PFSK-1 (cell line): Measurements from ENCODE around the gene KIF15.

Experiments
- POLR2AphosphoS5 ChIP-seq: IDR thresholded peaks from 2 replicates; pipeline ENCODE4 v1.6.1; 2012; ENCODE audit warnings: low read depth, mild to moderate bottlenecking, control low read depth, low read length, moderate library complexity
- TAF1 ChIP-seq: IDR thresholded peaks from 2 replicates; pipeline ENCODE4 v1.6.1; 2012; ENCODE audit warnings: low read length, control low read depth, borderline replicate concordance; ENCODE audit not compliant: insufficient read depth

- no peak for TF ChIP-seq POLR2AphosphoS5
- TF ChIP-seq TAF1, result no peak
Measured at GRCh38 chr3:44886561-44886960, 125.0 kb downstream of the KIF15 start.
